Sigmoid colon (tissue), 4 donors: ENCODE results near the gene ASCL2.

Experiments
- CTCF ChIP-seq, 4 experiments: fragments of 450-650 bp in 3 of 4; fragments of 200-600 bp in 1 of 4; IDR thresholded peaks; one replicate each; pipeline ENCODE4 v1.5.1; 2016 to 2019; ENCODE audit warnings: antibody characterized with exemption in 4 of 4, mild to moderate bottlenecking in 3 of 4, moderate library complexity in 2 of 4
- POLR2A ChIP-seq, 2 donors: fragments of 450-650 bp; IDR thresholded peaks; one replicate each; pipeline ENCODE4 v1.6.1; 2016; ENCODE audit warnings: antibody characterized with exemption in 2 of 2, mild to moderate bottlenecking in 2 of 2, moderate library complexity in 2 of 2
- POLR2AphosphoS5 ChIP-seq, 4 donors: sonication (generic); formaldehyde crosslinking; IDR thresholded peaks; one replicate each; pipeline ENCODE4 v1.6.1; 2017; ENCODE audit warnings: antibody characterized with exemption in 4 of 4

GRCh38 chr11:2250041-2250440, 20.3 kb downstream of the ASCL2 start:
- TF ChIP-seq CTCF (IDR thresholded peaks at IDR 0.05) (no peak), POLR2AphosphoS5 (IDR thresholded peaks at IDR 0.05) (no peak), POLR2A (IDR thresholded peaks at IDR 0.05) (no peak)
